ENCODE results near the gene CCDC78. TPM values are rescaled to one million over a fixed set of nuclear protein-coding genes. Genes with fewer than 3 reads are reported as not detected.
A peak's percentile ranks its signal among the peaks of the same experiment; 100 is the strongest.

CCDC78 gene
- total and polyA plus RNA-seq, 2 experiments from 2014 or later: 10.5 to 12.6 TPM

DNA sequence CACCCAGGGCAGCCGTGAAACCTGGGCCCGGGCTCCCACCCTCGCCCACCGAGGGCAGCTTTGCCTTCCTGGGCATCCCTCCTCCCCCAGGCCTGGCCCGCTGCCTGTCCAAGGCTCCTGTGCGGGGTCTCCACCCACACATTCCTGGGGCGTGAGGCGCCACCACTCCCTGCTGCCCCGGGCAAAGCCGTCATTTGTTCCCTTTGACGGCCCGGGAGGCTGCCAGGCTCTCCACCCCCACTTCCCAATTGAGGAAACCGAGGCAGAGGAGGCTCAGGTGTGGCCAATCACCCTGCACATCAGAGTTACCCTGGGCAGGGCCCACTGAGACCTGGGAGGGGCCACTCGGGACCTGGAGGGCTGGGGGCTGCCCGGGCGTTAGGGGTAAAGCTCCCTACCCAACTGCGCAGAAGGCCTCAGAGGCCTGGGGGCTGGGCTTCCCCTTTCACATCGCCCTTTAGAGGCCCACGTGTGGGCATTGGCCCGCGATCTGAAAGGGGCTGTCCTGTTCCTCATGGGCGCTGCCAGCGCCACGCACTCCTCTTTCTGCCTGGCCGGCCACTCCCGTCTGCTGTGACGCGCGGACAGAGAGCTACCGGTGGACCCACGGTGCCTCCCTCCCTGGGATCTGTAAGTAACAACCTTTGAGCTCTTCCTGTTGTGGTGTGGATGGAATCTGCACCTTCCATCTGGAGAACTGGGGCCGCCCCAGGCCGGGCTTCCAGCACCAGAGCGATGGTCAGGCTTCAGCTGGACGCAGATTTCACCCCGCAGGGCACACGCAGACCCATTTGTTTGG, 34.5 kb upstream of the CCDC78 start, which contains the start of gene MSLN:
Gene MSLN, plus strand, starts transcription at position 190 of the 799 bp plus-strand sequence. CDS start 1,947 bp downstream, outside the sequence.
- Mint-ChIP-seq H3K9me3 (no peaks in the 10 kb centered on the region; the same call in 1 of the 3 replicates), H3K4me3 (no peak within 1 kb of the TSS), H3K27ac (no peak within 1 kb of the TSS; the same call in 1 of the 2 replicates), H3K4me1 (no peaks in the 10 kb centered on the region; the same call in 1 of the 3 replicates), H3K36me3 (ENCODE audit: low read depth) (no peaks in the 10 kb centered on the region), H3K27me3 (ENCODE audit: insufficient read depth, low read depth, poor library complexity) (peaks cover 10% of the 10 kb centered on the region)
- Histone ChIP-seq H3K9me2 (ENCODE audit: insufficient read depth) (no peaks in the 10 kb centered on the region), H3K4me3 (no peak within 1 kb of the TSS), H3F3A (replicated peaks; ENCODE audit: low read depth) (no peaks in the 10 kb centered on the region), H3K4me1 (ENCODE audit: insufficient read depth) (no peaks in the 10 kb centered on the region), H4K20me1 (replicated peaks; ENCODE audit: insufficient read depth) (no peaks in the 10 kb centered on the region), H3K27ac (ENCODE audit: low read depth) (0 out of 2 replicates have a peak within 1 kb of the TSS, but pooled peaks have one; percentile 19), H3K4me2 (no peak within 1 kb of the TSS), H3K79me2 (replicated peaks; ENCODE audit: insufficient read depth) (no peaks in the 10 kb centered on the region), H3K27me3 (ENCODE audit: insufficient read depth) (no peaks in the 10 kb centered on the region), H2AFZ (no peak within 1 kb of the TSS; the same call in 1 of the 2 replicates), H3K36me3 (ENCODE audit: insufficient read depth) (no peaks in the 10 kb centered on the region)
- DNase-seq (ENCODE audit: low spot score): no peak
- TF ChIP-seq CREB1 (CRISPR knock-in tag; IDR thresholded peaks at IDR 0.05; ENCODE audit: low read depth): no peak
- TF ChIP-seq ZNF114 (CRISPR knock-in tag; IDR thresholded peaks at IDR 0.05): no peak
- no peak for TF ChIP-seq NANOG (IDR thresholded peaks at IDR 0.05; ENCODE audit: borderline replicate concordance)
- ATAC-seq: no peak

DNA sequence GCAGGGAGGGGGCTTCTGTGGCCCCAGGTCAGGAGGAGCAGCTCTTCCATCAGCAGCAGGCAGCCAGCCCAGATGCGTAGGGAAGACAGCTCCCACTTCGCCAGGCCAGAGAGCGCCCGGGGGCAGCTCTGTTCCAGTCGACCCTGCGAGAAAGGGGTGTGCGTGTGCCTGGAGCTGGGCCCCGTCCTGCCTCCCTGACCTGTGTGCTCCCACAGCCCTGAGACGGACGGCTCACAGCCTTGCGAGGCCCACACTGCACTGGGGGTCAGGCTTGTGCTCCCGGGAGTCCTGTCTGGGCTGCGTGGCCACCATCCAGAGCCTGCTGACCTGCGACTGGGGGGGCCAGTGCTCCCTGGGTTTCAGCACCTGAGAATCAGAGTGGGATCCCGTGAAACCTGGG, 33.8 kb upstream of the CCDC78 start:
- H3K4me1 ChIP-seq (ENCODE audit: insufficient read depth): no peaks in the 10 kb centered on the region
- Mint-ChIP-seq H3K27me3 (ENCODE audit: insufficient read depth, low read depth, poor library complexity) (peaks cover 10% of the 10 kb centered on the region), H3K9me3 (no peaks in the 10 kb centered on the region; the same call in 1 of the 3 replicates), H3K27ac (no peak overlapping the region; the same call in 1 of the 2 replicates), H3K4me3 (no peak overlapping the region), H3K36me3 (ENCODE audit: low read depth) (no peaks in the 10 kb centered on the region), H3K4me1 (no peaks in the 10 kb centered on the region; the same call in 1 of the 3 replicates)
- DNase-seq (ENCODE audit: low spot score): no peak
- no peaks in the 10 kb centered on the region for H3K36me3 ChIP-seq (ENCODE audit: insufficient read depth)
- H3F3A ChIP-seq (replicated peaks; ENCODE audit: low read depth): no peaks in the 10 kb centered on the region
- TF ChIP-seq, protein P1, sequence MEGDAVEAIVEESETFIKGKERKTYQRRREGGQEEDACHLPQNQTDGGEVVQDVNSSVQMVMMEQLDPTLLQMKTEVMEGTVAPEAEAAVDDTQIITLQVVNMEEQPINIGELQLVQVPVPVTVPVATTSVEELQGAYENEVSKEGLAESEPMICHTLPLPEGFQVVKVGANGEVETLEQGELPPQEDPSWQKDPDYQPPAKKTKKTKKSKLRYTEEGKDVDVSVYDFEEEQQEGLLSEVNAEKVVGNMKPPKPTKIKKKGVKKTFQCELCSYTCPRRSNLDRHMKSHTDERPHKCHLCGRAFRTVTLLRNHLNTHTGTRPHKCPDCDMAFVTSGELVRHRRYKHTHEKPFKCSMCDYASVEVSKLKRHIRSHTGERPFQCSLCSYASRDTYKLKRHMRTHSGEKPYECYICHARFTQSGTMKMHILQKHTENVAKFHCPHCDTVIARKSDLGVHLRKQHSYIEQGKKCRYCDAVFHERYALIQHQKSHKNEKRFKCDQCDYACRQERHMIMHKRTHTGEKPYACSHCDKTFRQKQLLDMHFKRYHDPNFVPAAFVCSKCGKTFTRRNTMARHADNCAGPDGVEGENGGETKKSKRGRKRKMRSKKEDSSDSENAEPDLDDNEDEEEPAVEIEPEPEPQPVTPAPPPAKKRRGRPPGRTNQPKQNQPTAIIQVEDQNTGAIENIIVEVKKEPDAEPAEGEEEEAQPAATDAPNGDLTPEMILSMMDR (conservative IDR thresholded peaks at IDR 0.05; ENCODE audit: low read depth in 2 of 2): no peak
- TF ChIP-seq EZH2 (IDR thresholded peaks at IDR 0.05; ENCODE audit: low read depth, unreplicated experiment): no peak
- TF ChIP-seq EZH2phosphoT487 (IDR thresholded peaks at IDR 0.05; ENCODE audit: unreplicated experiment): no peak
- TF ChIP-seq STAT1 (IDR thresholded peaks at IDR 0.05; ENCODE audit: unreplicated experiment): no peak
- TF ChIP-seq ZNF331 (CRISPR knock-in tag; IDR thresholded peaks at IDR 0.05; ENCODE audit: low read depth): no peak
- TF ChIP-seq JUNB (IDR thresholded peaks at IDR 0.05; ENCODE audit: unreplicated experiment): no peak
- no peaks in the 10 kb centered on the region for H3K79me2 ChIP-seq (replicated peaks; ENCODE audit: insufficient read depth)
- no peak overlapping the region for H3K27ac ChIP-seq (ENCODE audit: low read depth)
- H4K20me1 ChIP-seq (replicated peaks; ENCODE audit: insufficient read depth): no peaks in the 10 kb centered on the region
- no peak overlapping the region for H2AFZ ChIP-seq
- no peak overlapping the region for H3K4me3 ChIP-seq
- no peaks in the 10 kb centered on the region for H3K9me2 ChIP-seq (ENCODE audit: insufficient read depth)
- no peak for ATAC-seq
- no peaks in the 10 kb centered on the region for H3K27me3 ChIP-seq (ENCODE audit: insufficient read depth)
- H3K4me2 ChIP-seq: no peak overlapping the region

Data from GM23338 (cell line).